ENCODE measurements around the gene RERGL. TPM values are rescaled to one million over a fixed set of nuclear protein-coding genes. Genes with fewer than 3 reads are reported as not detected.

RERGL gene
- total RNA-seq (2021; ENCODE audit: unreplicated experiment), result not detected
- not detected in 2 replicates for polyA plus RNA-seq (2012)
- Bru-seq, nascent RNA, result not detected
- BruChase-seq, experiment 1, labeled RNA remaining after a 6-hour chase, result not detected
- not detected for BruChase-seq, experiment 2, labeled RNA remaining after a 2-hour chase
- long read RNA-seq, result 0 reads

GRCh38 chr12:18090093-18090492 lies at the start of gene RERGL:
TSS of gene RERGL (minus strand) at chr12:18090193. CDS start at chr12:18090140, 53 bp downstream.
- H3K4me1 ChIP-seq (ENCODE audit: control insufficient read depth in 1 of 2, insufficient read depth in 2 of 2, low read length in 2 of 2), result no peaks in the 10 kb centered on the region
- H3K27ac ChIP-seq (ENCODE audit: low read depth, low read length), result no peak within 1 kb of the TSS
- no peak within 1 kb of the TSS for H3K9ac ChIP-seq (ENCODE audit: low read length)
- ChIA-PET POLR2A (no interaction called here), CTCF (no interaction called here), RAD21 (ENCODE audit: low non-redundant PET in 1 of 2, low total read pairs in 2 of 2, uncharacterized antibody in 2 of 2, unreplicated experiment in 2 of 2) (no interaction called here)
- TF ChIP-seq MAX (IDR thresholded peaks at IDR 0.05) (no peak), EZH2phosphoT487 (IDR thresholded peaks at IDR 0.05; ENCODE audit: borderline replicate concordance) (no peak), JUND (IDR thresholded peaks at IDR 0.05) (no peak), ZNF274 (IDR thresholded peaks at IDR 0.05; ENCODE audit: low read depth, low read length) (no peak), ATF3 (IDR thresholded peaks at IDR 0.05) (no peak), SRF (IDR thresholded peaks at IDR 0.05; ENCODE audit: low read depth) (no peak), TCF7L2 (IDR thresholded peaks at IDR 0.05; ENCODE audit: borderline replicate concordance, extremely low read depth, insufficient read depth, insufficient read length) (no peak), POLR2AphosphoS5 (IDR thresholded peaks at IDR 0.05; ENCODE audit: low read depth, low read length) (no peak), SIN3A (IDR thresholded peaks at IDR 0.05; ENCODE audit: low read depth) (no peak), ZFX (IDR thresholded peaks at IDR 0.05) (no peak), REST (IDR thresholded peaks at IDR 0.05; ENCODE audit: low read depth) (no peak), EZH2 (IDR thresholded peaks at IDR 0.05) (no peak), CTCF (IDR thresholded peaks at IDR 0.05 in 2 of 3, conservative IDR thresholded peaks at IDR 0.05 in 1 of 3; ENCODE audit: borderline replicate concordance in 1 of 3, insufficient read depth in 1 of 3, low read depth in 2 of 3, low read length in 2 of 3) (no peak), ELF1 (IDR thresholded peaks at IDR 0.05; ENCODE audit: borderline replicate concordance, low read depth) (no peak), YY1 (IDR thresholded peaks at IDR 0.05; ENCODE audit: extremely low read depth, insufficient replicate concordance, low read depth, low read length) (no peak), EGR1 (IDR thresholded peaks at IDR 0.05; ENCODE audit: low read depth) (no peak)
- H3K4me2 ChIP-seq (ENCODE audit: low read length), result no peak within 1 kb of the TSS
- no peaks in the 10 kb centered on the region for H3K9me2 ChIP-seq (ENCODE audit: insufficient read depth)
- no peak within 1 kb of the TSS for H2AFZ ChIP-seq (ENCODE audit: low read depth, low read length, poor library complexity, severe bottlenecking)
- H3K27me3 ChIP-seq (ENCODE audit: insufficient read depth, low read length), result no peaks in the 10 kb centered on the region
- no peaks in the 10 kb centered on the region for H4K20me1 ChIP-seq (ENCODE audit: insufficient read depth)
- no peaks in the 10 kb centered on the region for H3K79me2 ChIP-seq (ENCODE audit: insufficient read depth, low read length)
- BruUV-seq (replicated peaks), result no TSS peak
- no peak for DNase-seq (ENCODE audit: low read depth, low spot score)
- intact Hi-C loops (cut with micrococcal nuclease), result no loop called here
- no peaks in the 10 kb centered on the region for H3K9me3 ChIP-seq (ENCODE audit: control insufficient read depth in 1 of 2, insufficient read depth in 1 of 2, low read depth in 1 of 2, low read length in 2 of 2)
- H3K4me3 ChIP-seq (replicated peaks in 1 of 2; ENCODE audit: low read depth in 1 of 2, low read length in 2 of 2), result no peak within 1 kb of the TSS
- no peaks in the 10 kb centered on the region for H3K36me3 ChIP-seq (ENCODE audit: control insufficient read depth in 1 of 2, insufficient read depth in 2 of 2, low read length in 2 of 2)
- no peak for ATAC-seq
